Measurements from ENCODE around the gene PTPN14.

The PTPN14 gene

DNA sequence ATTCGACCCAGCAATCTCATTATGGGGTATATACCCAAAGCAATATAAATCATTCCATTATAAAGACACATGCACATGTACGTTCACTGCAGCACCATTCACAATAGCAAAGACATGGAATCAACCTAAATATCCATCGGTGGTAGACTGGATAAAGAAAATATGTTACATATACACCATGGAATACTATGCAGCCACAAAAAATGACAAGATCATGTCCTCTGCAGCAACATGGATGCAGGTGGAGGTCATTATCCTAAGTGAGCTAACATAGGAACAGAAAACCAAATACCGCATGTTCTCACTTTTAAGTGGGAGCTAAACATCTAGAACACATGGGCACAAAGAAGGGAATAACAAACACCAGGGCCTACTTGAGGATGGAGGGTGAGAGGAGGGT, 115.5 kb downstream of the PTPN14 start:
- Mint-ChIP-seq H3K4me3 (no peak overlapping the region), H3K27ac (no peak overlapping the region), H3K36me3 (no peaks in the 10 kb centered on the region), H3K27me3 (peaks cover 10% of the 10 kb centered on the region), H3K4me1 (peaks cover 10% of the 10 kb centered on the region), H3K9me3 (no peaks in the 10 kb centered on the region)
- no peak for ATAC-seq

DNA sequence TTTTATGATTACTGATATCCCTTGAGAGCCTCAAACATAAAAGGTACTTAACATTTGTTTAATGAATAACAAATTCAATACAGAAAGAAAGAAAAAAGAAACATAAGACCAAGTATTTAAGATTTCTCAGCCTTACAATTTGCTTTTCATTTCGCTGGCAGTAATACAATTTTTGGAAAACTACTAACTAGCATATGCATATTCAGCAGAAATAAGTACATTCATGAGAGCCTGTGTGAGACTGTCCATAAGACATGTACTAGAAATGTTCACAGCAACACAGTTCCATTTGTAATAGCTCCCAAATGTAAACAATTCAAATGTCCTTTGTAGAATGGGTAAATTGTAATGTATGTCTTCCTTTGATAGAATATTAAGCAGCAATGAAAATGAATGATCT, 119.2 kb downstream of the PTPN14 start:
- H3K36me3 Mint-ChIP-seq: no peaks in the 10 kb centered on the region
- no peak overlapping the region for H3K4me3 Mint-ChIP-seq
- ATAC-seq: no peak
- H3K4me1 Mint-ChIP-seq: peaks cover 15% of the 10 kb centered on the region
- H3K27ac Mint-ChIP-seq: no peak overlapping the region
- no peaks in the 10 kb centered on the region for H3K9me3 Mint-ChIP-seq
- H3K27me3 Mint-ChIP-seq: no peaks in the 10 kb centered on the region

DNA sequence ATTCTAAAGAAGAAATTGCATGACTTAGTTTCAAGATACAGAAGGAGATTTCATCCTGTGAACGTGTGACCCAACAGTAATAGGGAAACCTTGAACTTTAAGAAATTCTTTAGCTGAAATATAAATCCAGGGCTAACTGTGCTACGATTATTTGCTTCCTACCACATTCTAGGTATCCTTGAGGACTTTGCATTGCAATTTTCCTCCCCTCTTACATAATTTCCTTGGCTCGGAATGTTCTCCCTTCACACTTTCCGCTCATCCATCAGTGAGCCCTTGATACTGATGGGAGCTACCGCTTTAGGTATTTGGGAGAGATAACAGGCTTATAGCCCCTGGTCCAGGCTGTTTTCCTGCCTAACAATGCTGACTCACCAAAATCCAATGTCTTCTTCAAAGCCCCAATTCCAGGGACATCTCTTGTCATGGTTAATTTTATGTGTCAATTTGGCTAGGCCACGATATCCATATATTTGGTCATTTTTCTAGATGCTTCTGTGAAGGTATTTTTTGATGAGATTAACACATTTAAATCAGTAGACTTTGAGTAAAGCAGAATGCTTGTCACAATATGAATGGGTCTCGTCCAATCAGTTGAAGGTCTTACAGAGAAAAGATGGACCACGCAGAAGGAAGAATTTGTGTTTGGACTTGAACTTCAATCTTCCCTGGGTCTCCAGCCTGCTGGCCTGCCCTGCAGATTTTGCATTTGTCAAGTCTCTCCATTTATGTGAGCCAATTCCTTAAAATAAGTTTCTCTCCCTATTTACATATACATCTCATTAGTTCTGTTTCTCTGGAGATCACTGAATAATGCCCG, 121.2 kb downstream of the PTPN14 start:
- Mint-ChIP-seq H3K4me1 (peaks cover 15% of the 10 kb centered on the region), H3K36me3 (no peaks in the 10 kb centered on the region), H3K9me3 (no peaks in the 10 kb centered on the region), H3K27me3 (no peaks in the 10 kb centered on the region), H3K4me3 (no peak overlapping the region), H3K27ac (no peak overlapping the region)
- no peak for ATAC-seq

DNA sequence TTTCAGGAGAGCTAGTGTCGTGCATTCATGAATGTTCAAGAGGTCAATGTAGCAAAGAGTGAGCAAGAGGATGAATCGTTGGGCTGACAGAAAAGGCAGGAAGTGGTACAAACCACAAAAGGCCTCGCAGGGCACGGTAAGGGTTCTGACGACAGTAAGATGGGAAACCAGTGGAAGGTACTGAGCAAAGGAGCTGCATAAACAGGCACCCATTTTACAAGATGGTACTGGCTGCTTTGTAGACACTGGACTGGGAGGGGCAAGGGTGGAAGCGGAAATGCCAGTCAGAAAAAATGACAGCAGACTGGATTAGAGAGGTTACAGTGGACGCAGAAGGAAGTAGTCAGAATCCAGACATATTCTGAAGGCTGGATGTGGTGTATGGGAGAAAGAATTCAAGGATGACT, 123.5 kb downstream of the PTPN14 start:
- peak; percentile 81 for ATAC-seq
- no peak overlapping the region for H3K4me3 Mint-ChIP-seq
- peak overlapping the region; percentile 2 for H3K27ac Mint-ChIP-seq
- H3K27me3 Mint-ChIP-seq: peaks cover 4% of the 10 kb centered on the region
- H3K4me1 Mint-ChIP-seq: peaks cover 15% of the 10 kb centered on the region
- H3K9me3 Mint-ChIP-seq: no peaks in the 10 kb centered on the region
- no peaks in the 10 kb centered on the region for H3K36me3 Mint-ChIP-seq

DNA sequence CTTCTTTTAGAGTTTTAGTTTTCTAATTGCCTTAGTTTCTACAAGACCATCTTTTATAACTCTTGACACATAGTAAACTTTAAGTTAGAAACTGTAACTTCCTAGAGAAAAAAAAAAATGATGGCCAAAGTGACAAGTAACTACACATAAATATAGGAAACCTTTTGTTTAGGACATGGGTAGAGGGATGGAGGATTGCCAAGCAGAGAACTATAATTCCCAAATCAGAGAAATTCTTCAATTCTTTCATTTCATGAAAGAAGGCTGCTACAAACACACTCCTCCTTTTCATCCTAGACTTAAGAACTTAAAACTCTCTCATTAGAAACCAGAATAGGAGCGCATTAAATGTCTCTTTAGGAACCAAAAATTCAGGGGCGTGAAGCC, 125.0 kb downstream of the PTPN14 start:
- no peaks in the 10 kb centered on the region for H3K36me3 Mint-ChIP-seq
- H3K9me3 Mint-ChIP-seq: peaks cover 4% of the 10 kb centered on the region
- H3K4me3 Mint-ChIP-seq: no peak overlapping the region
- H3K27me3 Mint-ChIP-seq: peaks cover 18% of the 10 kb centered on the region
- peaks cover 15% of the 10 kb centered on the region for H3K4me1 Mint-ChIP-seq
- H3K27ac Mint-ChIP-seq: no peak overlapping the region
- ATAC-seq: no peak

DNA sequence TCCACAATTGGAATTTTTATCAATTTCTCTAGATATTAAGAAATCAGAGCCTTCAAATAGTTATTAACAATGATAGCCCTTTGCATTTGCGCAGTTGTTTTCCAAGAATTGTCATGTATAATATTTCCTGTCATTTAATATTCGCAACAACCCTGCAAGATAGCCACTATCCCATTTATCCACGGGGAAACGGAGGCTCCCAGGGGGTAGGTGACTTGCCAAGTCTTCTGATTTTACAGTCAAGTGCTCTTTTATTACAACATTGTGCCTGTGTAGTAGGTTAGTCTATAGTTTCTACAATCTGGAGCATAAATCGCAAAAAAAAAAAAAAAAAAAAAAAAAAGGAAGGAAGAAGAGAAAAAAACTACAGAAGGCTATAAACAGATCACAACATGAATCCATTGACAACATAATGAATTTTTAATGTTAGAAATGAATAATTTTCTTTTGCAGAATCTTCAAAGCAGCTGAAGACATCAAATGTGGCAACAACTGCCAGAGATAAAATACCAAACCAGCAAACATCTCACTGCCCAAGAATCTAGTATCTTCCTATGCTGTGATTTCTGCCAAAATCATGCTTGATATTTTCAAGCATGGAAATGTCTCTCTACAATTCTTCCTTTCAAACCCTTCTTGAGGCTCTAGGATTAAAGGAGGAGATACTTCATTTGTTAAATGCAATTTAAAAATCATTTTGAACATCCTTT, 125.5 kb downstream of the PTPN14 start:
- H3K9me3 Mint-ChIP-seq: peaks cover 4% of the 10 kb centered on the region
- no peak overlapping the region for H3K4me3 Mint-ChIP-seq
- H3K36me3 Mint-ChIP-seq: no peaks in the 10 kb centered on the region
- no peak for ATAC-seq
- peaks cover 15% of the 10 kb centered on the region for H3K4me1 Mint-ChIP-seq
- H3K27me3 Mint-ChIP-seq: peaks cover 20% of the 10 kb centered on the region
- H3K27ac Mint-ChIP-seq: no peak overlapping the region

DNA sequence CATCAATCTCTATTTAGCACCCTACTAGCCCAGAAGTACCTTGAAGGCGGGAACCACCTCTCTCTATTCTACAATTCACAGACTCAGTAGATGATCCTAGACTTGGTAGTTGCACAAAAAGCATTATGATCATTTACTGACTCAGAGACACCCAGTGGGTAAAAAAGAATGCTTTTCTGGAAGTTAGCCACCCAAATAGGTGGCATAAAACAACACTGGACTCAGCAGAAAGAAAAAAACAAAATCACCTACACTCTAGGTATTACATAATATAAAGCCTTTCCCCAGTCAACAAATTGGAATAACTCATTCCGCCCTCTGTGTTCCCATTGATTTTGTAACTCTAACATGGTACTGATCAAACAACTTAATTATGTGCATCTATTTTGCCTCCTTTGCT, 126.3 kb downstream of the PTPN14 start:
- Mint-ChIP-seq H3K4me3 (no peak overlapping the region), H3K27ac (no peak overlapping the region), H3K27me3 (peaks cover 20% of the 10 kb centered on the region), H3K4me1 (peaks cover 15% of the 10 kb centered on the region), H3K36me3 (no peaks in the 10 kb centered on the region), H3K9me3 (peaks cover 4% of the 10 kb centered on the region)
- ATAC-seq: no peak

DNA sequence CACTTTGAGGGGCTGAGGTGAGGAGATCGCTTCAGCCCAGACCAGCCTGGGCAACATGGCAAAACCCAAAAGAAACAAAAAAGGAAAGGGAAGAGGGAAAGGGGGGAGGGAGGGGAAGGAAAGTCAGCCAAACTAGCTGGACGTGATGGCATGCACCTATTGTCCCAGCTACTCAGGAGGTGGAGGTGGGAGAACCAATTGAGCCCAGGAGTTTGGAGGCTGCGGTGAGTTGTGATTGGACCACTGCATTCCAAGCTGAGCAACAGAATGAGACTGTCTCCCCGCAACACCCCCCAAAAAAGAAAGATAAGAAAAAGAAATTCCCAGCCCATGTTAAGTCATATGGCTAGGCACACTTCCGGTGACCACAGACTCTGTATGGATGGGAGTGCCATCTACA, 128.4 kb downstream of the PTPN14 start:
- Mint-ChIP-seq H3K27ac (no peak overlapping the region), H3K4me1 (peaks cover 8% of the 10 kb centered on the region), H3K27me3 (peaks cover 20% of the 10 kb centered on the region), H3K9me3 (peaks cover 4% of the 10 kb centered on the region), H3K4me3 (no peak overlapping the region), H3K36me3 (no peaks in the 10 kb centered on the region)
- no peak for ATAC-seq

DNA sequence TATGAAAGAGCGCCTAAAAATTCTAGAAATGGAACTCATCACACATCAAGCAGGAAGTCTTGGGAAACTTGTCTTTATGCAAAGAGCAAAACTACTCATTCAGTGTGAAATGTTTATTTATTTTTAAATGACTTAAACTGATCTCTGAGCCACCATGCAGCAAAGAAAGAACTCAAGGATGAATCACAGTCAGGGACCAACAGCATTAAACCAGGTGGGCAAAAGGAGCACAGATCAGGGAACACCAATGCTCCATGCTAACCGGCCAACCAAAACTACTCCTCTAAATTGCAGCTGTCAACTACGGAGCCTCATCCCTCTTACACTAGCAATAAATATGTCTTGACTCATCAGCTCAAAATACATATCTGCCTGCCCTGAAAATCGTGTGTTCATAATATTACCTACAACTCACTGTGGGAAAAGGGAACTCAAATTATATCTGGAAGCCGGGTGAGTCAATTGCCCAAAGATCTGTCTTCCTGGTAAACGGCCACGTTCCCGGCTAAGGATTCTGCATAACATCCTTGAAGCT, 129.2 kb downstream of the PTPN14 start:
- no peak for ATAC-seq
- H3K27ac Mint-ChIP-seq: no peak overlapping the region
- peaks cover 20% of the 10 kb centered on the region for H3K27me3 Mint-ChIP-seq
- H3K4me3 Mint-ChIP-seq: no peak overlapping the region
- H3K9me3 Mint-ChIP-seq: peaks cover 4% of the 10 kb centered on the region
- no peaks in the 10 kb centered on the region for H3K36me3 Mint-ChIP-seq
- no peaks in the 10 kb centered on the region for H3K4me1 Mint-ChIP-seq

DNA sequence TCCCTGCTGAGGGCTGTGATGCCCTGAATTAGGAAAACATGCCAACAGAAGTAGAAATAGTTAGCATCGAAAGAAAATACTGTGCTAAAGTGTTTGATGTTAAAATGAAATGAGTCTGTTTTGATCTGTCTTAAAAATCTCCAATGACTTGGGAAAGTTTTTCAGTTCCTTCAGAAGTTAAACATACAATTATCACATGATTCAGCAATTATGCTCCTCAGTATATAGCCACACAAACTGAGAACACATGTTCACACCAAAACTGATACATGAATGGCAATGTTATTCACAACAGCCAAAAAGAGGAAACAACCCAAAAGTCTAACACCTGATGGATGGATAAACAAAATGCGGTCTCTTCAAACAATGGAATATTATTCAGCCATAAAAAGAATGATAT, 130.6 kb downstream of the PTPN14 start:
- Mint-ChIP-seq H3K4me3 (no peak overlapping the region), H3K27me3 (peaks cover 20% of the 10 kb centered on the region), H3K36me3 (no peaks in the 10 kb centered on the region), H3K27ac (no peak overlapping the region), H3K4me1 (no peaks in the 10 kb centered on the region), H3K9me3 (peaks cover 4% of the 10 kb centered on the region)
- ATAC-seq: no peak

DNA sequence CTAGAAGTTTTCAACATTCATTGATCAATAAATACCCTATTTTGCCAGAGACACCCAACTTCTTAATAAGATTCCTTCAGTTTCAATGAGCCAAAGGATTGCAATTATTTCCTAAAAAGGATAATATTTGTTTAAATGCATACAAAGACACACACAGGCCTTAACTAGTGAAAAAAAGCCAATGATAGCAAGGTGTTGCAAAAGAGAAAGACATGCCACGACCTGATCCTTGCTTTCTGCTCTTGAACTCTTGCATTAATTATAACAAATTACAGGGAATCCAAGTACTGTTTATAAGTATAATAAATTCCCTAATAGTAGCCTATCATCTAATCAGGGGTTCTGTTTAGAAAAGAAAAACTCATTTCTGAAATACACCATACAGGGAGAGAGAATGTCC, 131.1 kb downstream of the PTPN14 start:
- Mint-ChIP-seq H3K4me3 (no peak overlapping the region), H3K27me3 (peaks cover 20% of the 10 kb centered on the region), H3K36me3 (no peaks in the 10 kb centered on the region), H3K27ac (no peak overlapping the region), H3K9me3 (peaks cover 4% of the 10 kb centered on the region), H3K4me1 (no peaks in the 10 kb centered on the region)
- ATAC-seq: no peak

DNA sequence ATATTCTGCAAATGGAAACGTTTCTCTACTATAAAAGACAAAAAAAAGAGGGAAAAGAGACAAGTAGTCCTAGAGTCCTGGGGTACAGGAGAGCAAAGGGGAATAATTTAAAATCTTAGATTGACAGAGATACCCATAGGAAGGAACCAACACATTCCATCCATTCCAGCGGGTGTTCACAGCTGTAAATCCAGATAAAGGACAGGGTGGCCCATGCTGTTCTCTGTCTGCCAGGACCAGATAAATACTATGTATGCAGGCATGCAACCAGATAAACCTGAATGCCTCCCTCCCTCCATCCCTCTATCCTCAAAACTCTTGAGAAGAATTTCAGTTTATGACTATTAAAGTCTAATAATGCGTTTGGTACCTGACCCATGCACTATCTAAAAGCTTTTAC, 131.8 kb downstream of the PTPN14 start:
- ATAC-seq: no peak
- Mint-ChIP-seq H3K27me3 (peaks cover 20% of the 10 kb centered on the region), H3K4me1 (no peaks in the 10 kb centered on the region), H3K4me3 (no peak overlapping the region), H3K36me3 (no peaks in the 10 kb centered on the region), H3K9me3 (peaks cover 4% of the 10 kb centered on the region), H3K27ac (no peak overlapping the region)

DNA sequence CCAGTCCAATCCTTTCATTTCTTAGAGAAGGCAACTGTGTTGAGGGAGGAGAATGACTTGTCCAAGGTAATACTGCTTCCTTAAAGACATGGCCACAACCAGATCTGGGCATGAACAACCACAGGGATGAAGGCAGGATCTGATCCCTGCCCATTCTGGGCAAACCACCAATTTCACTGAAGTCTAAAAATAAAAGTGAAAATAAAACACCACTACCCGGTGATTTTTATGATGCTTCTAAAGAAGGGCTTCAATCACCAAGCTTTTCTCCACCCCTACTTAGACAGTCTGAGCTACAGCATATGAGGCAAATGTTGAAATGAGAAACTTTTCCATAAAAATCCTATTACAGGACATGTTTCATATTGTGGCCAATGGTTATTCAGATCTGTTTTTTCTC, 133.0 kb downstream of the PTPN14 start:
- Mint-ChIP-seq H3K27me3 (peaks cover 20% of the 10 kb centered on the region), H3K4me3 (no peak overlapping the region), H3K4me1 (no peaks in the 10 kb centered on the region)

DNA sequence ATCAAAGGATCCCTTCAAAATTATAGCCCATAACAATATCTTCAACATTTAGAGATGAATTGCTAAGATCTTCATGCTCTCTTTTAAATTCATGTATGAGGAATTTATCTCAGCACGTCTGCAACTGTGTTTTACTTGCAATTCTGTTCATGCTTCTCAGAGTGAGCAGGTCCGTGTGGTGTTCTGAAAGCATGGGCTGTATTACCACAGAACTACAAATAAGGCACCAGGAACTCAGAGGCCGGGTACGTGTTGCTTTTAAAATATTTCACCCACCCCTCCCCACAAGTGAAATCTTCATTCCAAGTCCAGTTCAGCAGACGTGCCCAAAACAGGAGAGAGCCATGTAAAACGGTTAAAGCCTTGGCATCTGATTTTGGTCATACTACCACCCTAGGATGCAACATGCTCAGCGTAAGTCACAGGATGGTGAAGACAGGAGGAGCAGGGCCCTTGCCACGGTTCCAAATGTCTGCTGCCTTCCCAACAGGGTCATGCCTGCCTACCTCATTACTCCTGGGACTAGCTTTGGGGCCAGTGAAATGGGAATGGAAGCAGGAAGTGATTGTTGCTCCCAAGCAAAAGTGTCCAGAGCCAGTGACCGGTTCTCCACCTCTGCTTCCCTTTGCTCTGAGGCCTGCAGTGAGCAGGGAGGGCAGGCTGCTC, 133.7 kb downstream of the PTPN14 start:
- Mint-ChIP-seq H3K9me3 (peaks cover 4% of the 10 kb centered on the region), H3K27me3 (peaks cover 14% of the 10 kb centered on the region), H3K4me1 (no peaks in the 10 kb centered on the region), H3K36me3 (no peaks in the 10 kb centered on the region), H3K4me3 (no peak overlapping the region), H3K27ac (no peak overlapping the region)
- no peak for ATAC-seq

More for the DNA sequence above, 133.0 kb downstream of the PTPN14 start:
- no peaks in the 10 kb centered on the region for H3K36me3 Mint-ChIP-seq
- no peak for ATAC-seq
- no peak overlapping the region for H3K27ac Mint-ChIP-seq
- peaks cover 4% of the 10 kb centered on the region for H3K9me3 Mint-ChIP-seq

DNA sequence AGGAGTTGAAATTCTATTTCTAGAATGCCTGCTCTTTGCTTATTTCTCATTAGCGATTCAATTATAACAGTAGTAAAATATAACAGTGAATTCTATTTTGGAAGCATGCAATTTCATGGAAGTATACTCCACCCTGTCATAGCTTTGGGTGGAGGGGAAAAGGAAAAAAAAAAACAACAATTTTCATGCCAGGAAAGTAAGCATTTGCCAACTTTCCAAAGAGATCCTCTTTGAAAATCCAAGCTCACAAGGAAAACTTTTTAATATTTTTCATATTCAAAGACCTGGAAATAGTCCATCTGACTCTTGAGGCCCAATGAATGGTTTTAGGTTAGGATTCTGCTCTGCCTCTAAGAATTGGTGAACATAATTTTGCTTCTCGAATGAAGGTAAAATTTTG, 134.5 kb downstream of the PTPN14 start:
- Mint-ChIP-seq H3K9me3 (peaks cover 4% of the 10 kb centered on the region), H3K27ac (no peak overlapping the region), H3K27me3 (peaks cover 6% of the 10 kb centered on the region), H3K36me3 (no peaks in the 10 kb centered on the region), H3K4me3 (no peak overlapping the region), H3K4me1 (no peaks in the 10 kb centered on the region)
- no peak for ATAC-seq

Measured in stimulated activated memory B cell treated with anti-CD40 and anti-IgM and Interleukin-4, amounts not matched to agents 10 μg/mL and 1 μg/mL and 100 μg/mL, for 72 hours (primary cell).